Measurements from ENCODE around the gene PRKAR1A. TPM values are rescaled to one million over a fixed set of nuclear protein-coding genes. Genes with fewer than 3 reads are reported as not detected.

PRKAR1A gene
- total and polyA plus RNA-seq, 8 donors, result 22.6 to 323 (median 80.3) TPM

- peak overlapping the region; percentile 41 to 88 (median 67) for H3K27ac ChIP-seq
- H3K9me3 ChIP-seq, result no peaks in the 10 kb centered on the region
- no peaks in the 10 kb centered on the region for H3K27me3 ChIP-seq
- peak; percentile 61 to 71 for DNase-seq
- 3 to 15% (median 8%) methylated on average over 3 of the region's 3 CpGs for WGBS, 5 donors
- H3K36me3 ChIP-seq, result no peaks in the 10 kb centered on the region
- intact Hi-C loops (cut with DNase I; ENCODE audit: low total_unique reads), result no loop called here
- TF ChIP-seq EP300 (IDR thresholded peaks at IDR 0.05), result no peak
- TF ChIP-seq POLR2AphosphoS5 (IDR thresholded peaks at IDR 0.05), result peak in 2 of 3 donors; percentile 20 to 58
- no peak overlapping the region for H3K4me3 ChIP-seq
- peaks cover 9 to 33% (median 17%) of the 10 kb centered on the region in 4 donors for H3K4me1 ChIP-seq
These were observed 14.3 kb upstream of the PRKAR1A start for GRCh38 chr17:68497885-68498319.

- Histone ChIP-seq H3K4me1 (peaks cover 8 to 25% (median 14%) of the 10 kb centered on the region in 4 donors), H3K27me3 (no peaks in the 10 kb centered on the region), H3K9me3 (no peaks in the 10 kb centered on the region), H3K36me3 (no peaks in the 10 kb centered on the region), H3K27ac (peak overlapping the region in 4 of 5 donors; percentile 66 to 88 (median 76)), H3K4me3 (no peak overlapping the region)
- no peak for TF ChIP-seq POLR2A (IDR thresholded peaks at IDR 0.05)
- TF ChIP-seq, protein P1, sequence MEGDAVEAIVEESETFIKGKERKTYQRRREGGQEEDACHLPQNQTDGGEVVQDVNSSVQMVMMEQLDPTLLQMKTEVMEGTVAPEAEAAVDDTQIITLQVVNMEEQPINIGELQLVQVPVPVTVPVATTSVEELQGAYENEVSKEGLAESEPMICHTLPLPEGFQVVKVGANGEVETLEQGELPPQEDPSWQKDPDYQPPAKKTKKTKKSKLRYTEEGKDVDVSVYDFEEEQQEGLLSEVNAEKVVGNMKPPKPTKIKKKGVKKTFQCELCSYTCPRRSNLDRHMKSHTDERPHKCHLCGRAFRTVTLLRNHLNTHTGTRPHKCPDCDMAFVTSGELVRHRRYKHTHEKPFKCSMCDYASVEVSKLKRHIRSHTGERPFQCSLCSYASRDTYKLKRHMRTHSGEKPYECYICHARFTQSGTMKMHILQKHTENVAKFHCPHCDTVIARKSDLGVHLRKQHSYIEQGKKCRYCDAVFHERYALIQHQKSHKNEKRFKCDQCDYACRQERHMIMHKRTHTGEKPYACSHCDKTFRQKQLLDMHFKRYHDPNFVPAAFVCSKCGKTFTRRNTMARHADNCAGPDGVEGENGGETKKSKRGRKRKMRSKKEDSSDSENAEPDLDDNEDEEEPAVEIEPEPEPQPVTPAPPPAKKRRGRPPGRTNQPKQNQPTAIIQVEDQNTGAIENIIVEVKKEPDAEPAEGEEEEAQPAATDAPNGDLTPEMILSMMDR (IDR thresholded peaks at IDR 0.05), result no peak
- no peak for TF ChIP-seq EP300 (IDR thresholded peaks at IDR 0.05)
- TF ChIP-seq POLR2AphosphoS5 (IDR thresholded peaks at IDR 0.05), result no peak
- DNase-seq, result peak in 1 of 2 donors; percentile 39
- WGBS, 5 donors, result 18 to 43% (median 28%) methylated on average over 7 of the region's 7 CpGs
- intact Hi-C loops (cut with DNase I; ENCODE audit: low total_unique reads), result no loop called here
These were observed 13.5 kb upstream of the PRKAR1A start for GRCh38 chr17:68498479-68499326.

DNA sequence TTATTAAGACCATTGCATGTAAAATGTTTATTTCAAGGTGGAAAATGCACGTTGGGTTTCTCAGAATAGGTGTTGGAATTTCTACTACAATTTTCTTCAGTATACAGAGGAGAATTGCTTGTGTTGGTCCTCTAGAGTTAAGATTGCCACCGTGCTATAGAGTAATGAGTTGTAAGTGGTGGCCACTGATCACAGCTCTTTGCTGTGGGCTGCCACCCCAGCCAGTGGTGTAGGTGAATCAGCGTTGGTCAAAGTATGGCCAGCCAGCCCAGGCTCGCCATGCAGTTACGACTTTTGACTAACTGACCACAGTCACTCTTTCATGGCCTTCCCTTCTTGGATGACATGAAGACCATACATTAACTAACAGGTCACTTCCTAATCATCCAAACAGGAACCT is 12.6 kb upstream of the PRKAR1A start:
- no peak for DNase-seq
- H3K27me3 ChIP-seq, result no peaks in the 10 kb centered on the region
- H3K27ac ChIP-seq, result peak overlapping the region in 2 of 5 donors; percentile 84 to 88
- TF ChIP-seq EP300 (IDR thresholded peaks at IDR 0.05), result no peak
- TF ChIP-seq POLR2A (IDR thresholded peaks at IDR 0.05), result no peak
- TF ChIP-seq, protein P1 (IDR thresholded peaks at IDR 0.05), result no peak
- TF ChIP-seq POLR2AphosphoS5 (IDR thresholded peaks at IDR 0.05), result no peak
- H3K4me3 ChIP-seq, result no peak overlapping the region
- 91 to 94% (median 92%) methylated on average over 5 of the region's 5 CpGs for WGBS, 5 donors
- H3K9me3 ChIP-seq, result no peaks in the 10 kb centered on the region
- H3K36me3 ChIP-seq, result no peaks in the 10 kb centered on the region
- peaks cover 5 to 24% (median 14%) of the 10 kb centered on the region in 4 donors for H3K4me1 ChIP-seq
- intact Hi-C loops (cut with DNase I; ENCODE audit: low total_unique reads), result no loop called here

DNA sequence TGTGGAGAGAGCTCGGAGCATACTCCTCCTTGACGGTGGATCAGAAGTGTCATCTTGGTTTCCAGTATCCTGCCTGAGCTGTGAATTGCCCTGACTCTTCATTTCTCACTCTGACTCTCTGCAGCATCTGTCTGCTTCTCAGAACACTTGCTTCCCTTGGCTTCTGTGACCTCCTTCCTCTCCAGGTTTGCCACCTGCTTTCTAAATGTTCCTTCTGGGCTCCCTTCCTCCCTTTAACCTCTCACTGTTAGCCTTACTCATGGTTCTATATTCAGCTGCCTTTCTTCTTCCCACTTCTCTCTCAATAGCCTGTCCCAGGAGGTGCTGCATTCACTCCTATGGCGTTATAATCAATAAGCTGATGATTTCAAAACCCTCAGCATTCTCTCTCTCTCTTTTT is 11.2 kb upstream of the PRKAR1A start:
- H3K27me3 ChIP-seq, result no peaks in the 10 kb centered on the region
- TF ChIP-seq, protein P1 (IDR thresholded peaks at IDR 0.05), result no peak
- TF ChIP-seq POLR2AphosphoS5 (IDR thresholded peaks at IDR 0.05) (no peak), EP300 (IDR thresholded peaks at IDR 0.05) (no peak), POLR2A (IDR thresholded peaks at IDR 0.05) (no peak)
- no peak overlapping the region for H3K4me3 ChIP-seq
- H3K27ac ChIP-seq, result no peak overlapping the region
- no peaks in the 10 kb centered on the region for H3K36me3 ChIP-seq
- intact Hi-C loops (cut with DNase I; ENCODE audit: low total_unique reads), result no loop called here
- no peaks in the 10 kb centered on the region for H3K9me3 ChIP-seq
- no peak for DNase-seq
- 73 to 93% (median 80%) methylated on average over 3 of the region's 3 CpGs for WGBS, 5 donors
- H3K4me1 ChIP-seq, result peaks cover 5 to 24% (median 14%) of the 10 kb centered on the region in 4 donors

Data from stomach (tissue), 9 donors.